ENCODE measurements around the gene GSTP1.
A peak's percentile ranks its signal among the peaks of the same experiment; 100 is the strongest.

GSTP1 gene

DNA sequence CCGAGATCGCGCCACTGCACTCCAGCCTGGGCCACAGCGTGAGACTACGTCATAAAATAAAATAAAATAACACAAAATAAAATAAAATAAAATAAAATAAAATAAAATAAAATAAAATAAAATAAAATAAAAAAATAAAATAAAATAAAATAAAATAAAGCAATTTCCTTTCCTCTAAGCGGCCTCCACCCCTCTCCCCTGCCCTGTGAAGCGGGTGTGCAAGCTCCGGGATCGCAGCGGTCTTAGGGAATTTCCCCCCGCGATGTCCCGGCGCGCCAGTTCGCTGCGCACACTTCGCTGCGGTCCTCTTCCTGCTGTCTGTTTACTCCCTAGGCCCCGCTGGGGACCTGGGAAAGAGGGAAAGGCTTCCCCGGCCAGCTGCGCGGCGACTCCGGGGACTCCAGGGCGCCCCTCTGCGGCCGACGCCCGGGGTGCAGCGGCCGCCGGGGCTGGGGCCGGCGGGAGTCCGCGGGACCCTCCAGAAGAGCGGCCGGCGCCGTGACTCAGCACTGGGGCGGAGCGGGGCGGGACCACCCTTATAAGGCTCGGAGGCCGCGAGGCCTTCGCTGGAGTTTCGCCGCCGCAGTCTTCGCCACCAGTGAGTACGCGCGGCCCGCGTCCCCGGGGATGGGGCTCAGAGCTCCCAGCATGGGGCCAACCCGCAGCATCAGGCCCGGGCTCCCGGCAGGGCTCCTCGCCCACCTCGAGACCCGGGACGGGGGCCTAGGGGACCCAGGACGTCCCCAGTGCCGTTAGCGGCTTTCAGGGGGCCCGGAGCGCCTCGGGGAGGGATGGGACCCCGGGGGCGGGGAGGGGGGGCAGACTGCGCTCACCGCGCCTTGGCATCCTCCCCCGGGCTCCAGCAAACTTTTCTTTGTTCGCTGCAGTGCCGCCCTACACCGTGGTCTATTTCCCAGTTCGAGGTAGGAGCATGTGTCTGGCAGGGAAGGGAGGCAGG, at the start of gene GSTP1:
Gene GSTP1 (plus strand): TSS at position 566 of the 958 bp plus-strand sequence. CDS start 32 bp downstream, at position 598.
- peak within 1 kb of the TSS; percentile 75 for H3K4me2 ChIP-seq (ENCODE audit: low read length)
- no peaks in the 10 kb centered on the region for H3K36me3 ChIP-seq (ENCODE audit: control insufficient read depth, insufficient read depth, low read length)
- H3K4me1 ChIP-seq: peaks cover 5% of the 10 kb centered on the region
- H3K27me3 ChIP-seq (ENCODE audit: control insufficient read depth, insufficient read depth, low read length): no peaks in the 10 kb centered on the region
- TF ChIP-seq, protein P1, sequence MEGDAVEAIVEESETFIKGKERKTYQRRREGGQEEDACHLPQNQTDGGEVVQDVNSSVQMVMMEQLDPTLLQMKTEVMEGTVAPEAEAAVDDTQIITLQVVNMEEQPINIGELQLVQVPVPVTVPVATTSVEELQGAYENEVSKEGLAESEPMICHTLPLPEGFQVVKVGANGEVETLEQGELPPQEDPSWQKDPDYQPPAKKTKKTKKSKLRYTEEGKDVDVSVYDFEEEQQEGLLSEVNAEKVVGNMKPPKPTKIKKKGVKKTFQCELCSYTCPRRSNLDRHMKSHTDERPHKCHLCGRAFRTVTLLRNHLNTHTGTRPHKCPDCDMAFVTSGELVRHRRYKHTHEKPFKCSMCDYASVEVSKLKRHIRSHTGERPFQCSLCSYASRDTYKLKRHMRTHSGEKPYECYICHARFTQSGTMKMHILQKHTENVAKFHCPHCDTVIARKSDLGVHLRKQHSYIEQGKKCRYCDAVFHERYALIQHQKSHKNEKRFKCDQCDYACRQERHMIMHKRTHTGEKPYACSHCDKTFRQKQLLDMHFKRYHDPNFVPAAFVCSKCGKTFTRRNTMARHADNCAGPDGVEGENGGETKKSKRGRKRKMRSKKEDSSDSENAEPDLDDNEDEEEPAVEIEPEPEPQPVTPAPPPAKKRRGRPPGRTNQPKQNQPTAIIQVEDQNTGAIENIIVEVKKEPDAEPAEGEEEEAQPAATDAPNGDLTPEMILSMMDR (IDR thresholded peaks at IDR 0.05): peak; percentile 69
- H3K9ac ChIP-seq: peak within 1 kb of the TSS; percentile 28
- H3K79me2 ChIP-seq: no peaks in the 10 kb centered on the region
- peak within 1 kb of the TSS; percentile 84 for H3K27ac ChIP-seq
- peak within 1 kb of the TSS; percentile 75 for H2AFZ ChIP-seq
- H3K4me3 ChIP-seq (ENCODE audit: low read depth, low read length): peak within 1 kb of the TSS; percentile 57
- no peaks in the 10 kb centered on the region for H3K9me3 ChIP-seq (ENCODE audit: control insufficient read depth, low read length)

DNA sequence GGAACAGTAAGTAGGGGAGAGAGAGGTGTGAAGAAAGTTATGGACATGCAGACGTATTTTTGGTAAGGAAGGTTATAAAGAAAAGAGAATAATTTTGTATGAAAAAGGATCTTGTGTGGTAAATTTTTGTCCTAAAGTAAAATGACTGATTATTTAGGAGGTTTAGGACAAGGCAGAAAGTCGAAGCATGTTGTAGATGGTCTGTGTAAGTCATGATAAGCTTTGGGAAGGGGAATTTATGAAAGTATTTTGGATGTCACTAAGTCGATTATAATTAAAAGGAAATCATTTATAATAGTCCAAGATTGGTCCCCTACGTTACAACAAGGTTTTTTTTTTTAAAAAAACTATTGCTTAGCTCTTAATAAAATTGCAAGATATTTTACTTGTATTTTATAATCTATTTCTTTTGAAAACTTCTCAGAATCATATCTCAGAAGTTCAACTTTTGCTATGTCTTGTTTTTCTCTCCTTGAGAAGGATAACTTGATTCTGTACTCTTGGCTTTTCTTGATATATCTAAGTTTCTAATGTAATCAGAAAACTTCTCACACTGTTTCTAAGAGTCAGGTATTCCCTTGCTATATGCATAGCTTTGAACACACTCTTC, 49.4 kb upstream of the GSTP1 start:
- TF ChIP-seq, protein P1 (IDR thresholded peaks at IDR 0.05): no peak
- H3K79me2 ChIP-seq: no peaks in the 10 kb centered on the region
- no peak overlapping the region for H3K9ac ChIP-seq
- H3K4me3 ChIP-seq (ENCODE audit: low read depth, low read length): no peak overlapping the region
- H2AFZ ChIP-seq: no peak overlapping the region
- H3K27ac ChIP-seq: no peak overlapping the region
- no peak overlapping the region for H3K4me2 ChIP-seq (ENCODE audit: low read length)
- no peaks in the 10 kb centered on the region for H3K27me3 ChIP-seq (ENCODE audit: control insufficient read depth, insufficient read depth, low read length)
- H3K9me3 ChIP-seq (ENCODE audit: control insufficient read depth, low read length): no peaks in the 10 kb centered on the region
- H3K4me1 ChIP-seq: no peaks in the 10 kb centered on the region
- H3K36me3 ChIP-seq (ENCODE audit: control insufficient read depth, insufficient read depth, low read length): no peaks in the 10 kb centered on the region

DNA sequence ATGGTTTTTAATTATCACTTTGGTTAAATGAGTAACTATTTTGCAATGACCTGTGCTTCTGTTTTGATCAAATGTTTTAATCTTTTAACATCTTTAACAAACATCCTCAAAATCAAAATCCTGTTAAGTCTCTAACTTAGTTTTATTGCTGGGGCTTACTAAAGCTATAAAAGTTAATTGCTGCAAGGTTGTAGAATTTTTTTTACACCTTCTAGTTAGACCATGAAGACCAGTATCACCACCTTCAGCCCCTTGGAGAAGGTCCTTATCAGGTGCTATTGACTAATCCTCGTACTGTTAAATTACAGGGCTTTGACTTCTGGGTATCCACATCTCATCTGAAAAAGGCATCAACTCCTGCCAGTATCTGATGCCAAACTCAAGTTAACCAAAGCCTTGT, 48.1 kb upstream of the GSTP1 start:
- Histone ChIP-seq H3K4me1 (no peaks in the 10 kb centered on the region), H3K4me3 (ENCODE audit: low read depth, low read length) (no peak overlapping the region), H3K79me2 (no peaks in the 10 kb centered on the region), H3K27ac (no peak overlapping the region), H3K36me3 (ENCODE audit: control insufficient read depth, insufficient read depth, low read length) (no peaks in the 10 kb centered on the region), H2AFZ (no peak overlapping the region), H3K9ac (no peak overlapping the region), H3K9me3 (ENCODE audit: control insufficient read depth, low read length) (no peaks in the 10 kb centered on the region), H3K4me2 (ENCODE audit: low read length) (no peak overlapping the region), H3K27me3 (ENCODE audit: control insufficient read depth, insufficient read depth, low read length) (no peaks in the 10 kb centered on the region)
- TF ChIP-seq, protein P1 (IDR thresholded peaks at IDR 0.05): no peak

DNA sequence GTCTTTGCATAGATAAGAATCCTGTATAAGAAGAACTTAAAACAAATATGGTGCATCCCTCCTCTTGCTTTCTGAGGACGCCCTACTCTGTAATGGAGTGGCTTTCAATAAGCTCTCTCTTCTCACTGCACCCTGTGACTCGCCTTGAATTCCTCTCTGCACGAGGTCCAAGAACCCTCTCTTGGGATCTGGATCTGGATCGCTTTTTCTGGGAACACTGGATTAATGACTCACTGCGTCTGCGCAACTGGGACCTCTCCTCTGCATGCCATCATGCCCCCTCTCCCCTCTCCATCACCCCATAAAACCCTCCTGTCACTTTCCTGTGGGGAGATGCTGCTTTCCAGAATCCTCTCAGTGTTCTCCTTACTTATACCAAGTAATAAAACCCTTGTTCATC, 45.3 kb upstream of the GSTP1 start:
- H3K9me3 ChIP-seq (ENCODE audit: control insufficient read depth, low read length): no peaks in the 10 kb centered on the region
- no peak overlapping the region for H3K27ac ChIP-seq
- TF ChIP-seq, protein P1 (IDR thresholded peaks at IDR 0.05): no peak
- H3K4me1 ChIP-seq: no peaks in the 10 kb centered on the region
- no peaks in the 10 kb centered on the region for H3K27me3 ChIP-seq (ENCODE audit: control insufficient read depth, insufficient read depth, low read length)
- H2AFZ ChIP-seq: no peak overlapping the region
- no peaks in the 10 kb centered on the region for H3K36me3 ChIP-seq (ENCODE audit: control insufficient read depth, insufficient read depth, low read length)
- H3K9ac ChIP-seq: no peak overlapping the region
- H3K79me2 ChIP-seq: no peaks in the 10 kb centered on the region
- H3K4me2 ChIP-seq (ENCODE audit: low read length): no peak overlapping the region
- H3K4me3 ChIP-seq (ENCODE audit: low read depth, low read length): no peak overlapping the region

Measured in parathyroid adenoma (tissue), 2 donors.